Testis (tissue), 2 donors: ENCODE data around the gene LHX2.

ENCODE experiments used
- CTCF ChIP-seq, 3 experiments: fragments of 450-650 bp in 2 of 3; fragments of 200-600 bp in 1 of 3; sonication (generic) in 1 of 3; IDR thresholded peaks; one replicate each; pipeline ENCODE4 v1.5.1; 2016 to 2019; ENCODE audit warnings: antibody characterized with exemption in 3 of 3, mild to moderate bottlenecking in 2 of 3, moderate library complexity in 1 of 3
- POLR2A ChIP-seq: fragments of 450-650 bp; IDR thresholded peaks from one replicate; pipeline ENCODE4 v1.6.1; 2017; ENCODE audit warnings: antibody characterized with exemption, mild to moderate bottlenecking, moderate library complexity

GRCh38 chr9:124045830-124046177 is 34.2 kb downstream of the LHX2 start:
- TF ChIP-seq CTCF (IDR thresholded peaks at IDR 0.05) (no peak), POLR2A (no peak)
